ENCODE results near the gene LRRC46. TPM values are rescaled to one million over a fixed set of nuclear protein-coding genes. Genes with fewer than 3 reads are reported as not detected.

Gene LRRC46
- total and polyA plus RNA-seq, 2 donors = 0.19 to 2.4 TPM

GRCh38 chr17:47801176-47801765 lies 30.2 kb upstream of the LRRC46 start:
- Histone ChIP-seq H3K9me3 (ENCODE audit: control insufficient read depth in 2 of 2, insufficient read depth in 1 of 2, low read length in 1 of 2) (no peaks in the 10 kb centered on the region), H3K36me3 (ENCODE audit: control insufficient read depth in 2 of 2, insufficient read depth in 2 of 2, low read length in 1 of 2) (no peaks in the 10 kb centered on the region), H3K4me1 (ENCODE audit: control insufficient read depth in 2 of 2, insufficient read depth in 2 of 2, low read length in 2 of 2) (no peaks in the 10 kb centered on the region), H3K4me3 (ENCODE audit: low read length in 2 of 2) (no peak overlapping the region), H3K27me3 (ENCODE audit: control insufficient read depth in 2 of 2, insufficient read depth in 1 of 2, low read length in 1 of 2) (peaks cover 0 to 13% of the 10 kb centered on the region in 2 donors), H3K27ac (ENCODE audit: low read depth in 1 of 2, low read length in 1 of 2) (no peak overlapping the region)
- no peak for DNase-seq (ENCODE audit: low read depth in 6 of 9, low spot score in 9 of 9)
- WGBS = 94% methylated on average over 4 of the region's 4 CpGs

GRCh38 chr17:47801906-47802305 lies 29.6 kb upstream of the LRRC46 start:
- Histone ChIP-seq H3K4me3 (ENCODE audit: low read length in 2 of 2) (no peak overlapping the region), H3K27ac (ENCODE audit: low read depth in 1 of 2, low read length in 1 of 2) (no peak overlapping the region), H3K36me3 (ENCODE audit: control insufficient read depth in 2 of 2, insufficient read depth in 2 of 2, low read length in 1 of 2) (peaks cover 0 to 4% of the 10 kb centered on the region in 2 donors), H3K4me1 (ENCODE audit: control insufficient read depth in 2 of 2, insufficient read depth in 2 of 2, low read length in 2 of 2) (no peaks in the 10 kb centered on the region), H3K27me3 (ENCODE audit: control insufficient read depth in 2 of 2, insufficient read depth in 1 of 2, low read length in 1 of 2) (peaks cover 0 to 13% of the 10 kb centered on the region in 2 donors), H3K9me3 (ENCODE audit: control insufficient read depth in 2 of 2, insufficient read depth in 1 of 2, low read length in 1 of 2) (no peaks in the 10 kb centered on the region)
- 67% methylated on average over 6 of the region's 6 CpGs for WGBS
- DNase-seq (ENCODE audit: low read depth in 6 of 9, low spot score in 9 of 9) = no peak

DNA sequence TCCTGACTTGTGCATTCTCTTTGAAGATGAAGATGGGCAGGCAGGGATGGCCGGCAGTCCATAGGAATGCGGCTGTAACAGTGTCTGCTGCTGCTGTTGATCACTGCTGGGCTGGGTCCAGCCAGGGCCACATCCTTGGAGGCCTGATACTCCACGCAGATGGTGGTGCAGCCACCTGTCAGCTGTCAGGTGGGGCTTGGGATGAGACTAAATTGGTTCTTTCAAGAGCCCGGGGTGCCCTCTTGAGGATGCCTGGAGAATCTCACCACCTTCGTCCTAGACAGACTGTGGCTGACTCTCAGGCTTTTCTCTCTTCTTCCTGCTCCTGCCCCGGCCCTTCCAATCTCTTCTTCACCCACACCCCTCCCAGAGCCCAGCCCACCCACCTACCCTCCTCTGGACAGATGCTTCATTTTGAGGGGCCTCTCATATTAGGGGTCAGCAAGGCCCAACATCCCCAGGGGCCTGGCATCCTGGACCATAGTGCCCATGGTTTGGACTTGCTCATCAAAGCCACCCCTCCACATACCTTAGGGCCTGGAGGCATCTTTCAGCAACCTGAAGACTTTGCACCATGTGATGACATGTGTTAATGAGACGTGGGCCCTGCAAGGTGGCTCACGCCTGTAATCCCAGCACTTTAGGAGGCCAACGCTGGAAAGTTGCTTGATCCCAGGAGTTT lies 29.0 kb upstream of the LRRC46 start:
- H3K27me3 ChIP-seq (ENCODE audit: control insufficient read depth in 2 of 2, insufficient read depth in 1 of 2, low read length in 1 of 2) = peaks cover 0 to 13% of the 10 kb centered on the region in 2 donors
- H3K9me3 ChIP-seq (ENCODE audit: control insufficient read depth in 2 of 2, insufficient read depth in 1 of 2, low read length in 1 of 2) = no peaks in the 10 kb centered on the region
- WGBS = 39% methylated on average over 9 of the region's 9 CpGs
- peak in 7 of 9 donors; percentile 15 to 70 (median 40) for DNase-seq (ENCODE audit: low read depth in 6 of 9, low spot score in 9 of 9)
- H3K36me3 ChIP-seq (ENCODE audit: control insufficient read depth in 2 of 2, insufficient read depth in 2 of 2, low read length in 1 of 2) = peaks cover 3 to 10% of the 10 kb centered on the region in 2 donors
- H3K27ac ChIP-seq (ENCODE audit: low read depth in 1 of 2, low read length in 1 of 2) = no peak overlapping the region
- H3K4me1 ChIP-seq (ENCODE audit: control insufficient read depth in 2 of 2, insufficient read depth in 2 of 2, low read length in 2 of 2) = no peaks in the 10 kb centered on the region
- H3K4me3 ChIP-seq (ENCODE audit: low read length in 2 of 2) = no peak overlapping the region

- Histone ChIP-seq H3K27me3 (ENCODE audit: control insufficient read depth in 2 of 2, insufficient read depth in 1 of 2, low read length in 1 of 2) (peaks cover 0 to 13% of the 10 kb centered on the region in 2 donors), H3K4me3 (ENCODE audit: low read length in 2 of 2) (no peak overlapping the region), H3K27ac (ENCODE audit: low read depth in 1 of 2, low read length in 1 of 2) (no peak overlapping the region), H3K4me1 (ENCODE audit: control insufficient read depth in 2 of 2, insufficient read depth in 2 of 2, low read length in 2 of 2) (no peaks in the 10 kb centered on the region), H3K36me3 (ENCODE audit: control insufficient read depth in 2 of 2, insufficient read depth in 2 of 2, low read length in 1 of 2) (peaks cover 10 to 16% of the 10 kb centered on the region in 2 donors), H3K9me3 (ENCODE audit: control insufficient read depth in 2 of 2, insufficient read depth in 1 of 2, low read length in 1 of 2) (no peaks in the 10 kb centered on the region)
- 73% methylated on average over 5 of the region's 5 CpGs for WGBS
- DNase-seq (ENCODE audit: low read depth in 6 of 9, low spot score in 9 of 9) = no peak
These were observed 28.3 kb upstream of the LRRC46 start for GRCh38 chr17:47803201-47803600.

- no peak for DNase-seq (ENCODE audit: low read depth in 6 of 9, low spot score in 9 of 9)
- peaks cover 15 to 22% of the 10 kb centered on the region in 2 donors for H3K36me3 ChIP-seq (ENCODE audit: control insufficient read depth in 2 of 2, insufficient read depth in 2 of 2, low read length in 1 of 2)
- H3K9me3 ChIP-seq (ENCODE audit: control insufficient read depth in 2 of 2, insufficient read depth in 1 of 2, low read length in 1 of 2) = no peaks in the 10 kb centered on the region
- H3K27me3 ChIP-seq (ENCODE audit: control insufficient read depth in 2 of 2, insufficient read depth in 1 of 2, low read length in 1 of 2) = peaks cover 0 to 13% of the 10 kb centered on the region in 2 donors
- no peak overlapping the region for H3K27ac ChIP-seq (ENCODE audit: low read depth in 1 of 2, low read length in 1 of 2)
- H3K4me1 ChIP-seq (ENCODE audit: control insufficient read depth in 2 of 2, insufficient read depth in 2 of 2, low read length in 2 of 2) = no peaks in the 10 kb centered on the region
- 86% methylated on average over 6 of the region's 6 CpGs for WGBS
- H3K4me3 ChIP-seq (ENCODE audit: low read length in 2 of 2) = no peak overlapping the region
These were observed 27.7 kb upstream of the LRRC46 start for GRCh38 chr17:47803751-47804150.

- Histone ChIP-seq H3K4me1 (ENCODE audit: control insufficient read depth in 2 of 2, insufficient read depth in 2 of 2, low read length in 2 of 2) (no peaks in the 10 kb centered on the region), H3K9me3 (ENCODE audit: control insufficient read depth in 2 of 2, insufficient read depth in 1 of 2, low read length in 1 of 2) (no peaks in the 10 kb centered on the region), H3K36me3 (ENCODE audit: control insufficient read depth in 2 of 2, insufficient read depth in 2 of 2, low read length in 1 of 2) (peaks cover 22 to 29% of the 10 kb centered on the region in 2 donors), H3K27me3 (ENCODE audit: control insufficient read depth in 2 of 2, insufficient read depth in 1 of 2, low read length in 1 of 2) (peaks cover 0 to 13% of the 10 kb centered on the region in 2 donors), H3K4me3 (ENCODE audit: low read length in 2 of 2) (no peak overlapping the region), H3K27ac (ENCODE audit: low read depth in 1 of 2, low read length in 1 of 2) (no peak overlapping the region)
- no peak for DNase-seq (ENCODE audit: low read depth in 6 of 9, low spot score in 9 of 9)
- 82% methylated on average over 3 of the region's 3 CpGs for WGBS
These were observed 27.0 kb upstream of the LRRC46 start for GRCh38 chr17:47804461-47804860.

DNA sequence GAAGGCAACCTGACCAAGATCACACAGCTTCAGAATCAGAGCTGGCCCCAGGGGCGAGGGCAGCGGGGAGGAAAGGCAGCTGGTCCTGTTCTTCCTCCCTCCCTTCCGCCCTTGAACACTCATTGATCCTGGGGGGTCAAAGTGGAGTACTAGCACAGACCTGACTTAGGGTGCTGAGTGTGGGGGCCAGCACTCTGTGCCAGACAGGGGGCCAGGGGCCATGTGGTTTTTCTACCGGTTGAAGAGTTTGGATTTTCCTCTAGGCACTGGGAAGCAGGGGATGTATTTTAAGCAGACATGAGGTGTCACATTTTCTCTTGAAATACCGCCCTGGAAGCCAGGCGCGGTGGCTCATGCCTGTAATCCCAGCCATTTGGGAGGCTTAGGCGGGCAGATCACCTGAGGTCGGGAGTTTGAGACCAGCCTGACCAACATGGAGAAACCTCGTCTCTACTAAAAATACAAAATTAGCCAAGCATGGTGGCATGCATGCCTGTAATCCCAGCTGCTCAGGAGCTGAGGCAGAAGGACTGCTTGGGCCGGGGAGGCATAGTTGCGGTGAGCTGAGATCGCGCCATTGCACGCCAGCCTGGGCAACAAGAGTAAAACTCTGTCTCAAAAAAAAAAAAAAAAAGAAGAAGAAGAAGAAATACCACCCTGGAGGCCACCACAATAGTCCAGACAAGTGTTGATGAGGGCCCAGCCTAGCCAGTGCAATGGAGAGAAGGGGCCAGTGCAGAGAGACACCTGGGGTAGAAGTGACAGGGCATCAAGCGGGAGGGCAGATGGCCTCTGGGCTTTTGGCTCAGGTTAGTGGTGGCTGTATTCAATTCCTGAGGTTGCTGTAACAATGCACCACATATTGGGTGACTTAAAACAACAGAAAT lies 25.2 kb upstream of the LRRC46 start:
- Histone ChIP-seq H3K4me3 (ENCODE audit: low read length in 2 of 2) (no peak overlapping the region), H3K27ac (ENCODE audit: low read depth in 1 of 2, low read length in 1 of 2) (no peak overlapping the region), H3K9me3 (ENCODE audit: control insufficient read depth in 2 of 2, insufficient read depth in 1 of 2, low read length in 1 of 2) (no peaks in the 10 kb centered on the region), H3K36me3 (ENCODE audit: control insufficient read depth in 2 of 2, insufficient read depth in 2 of 2, low read length in 1 of 2) (peaks cover 33 to 44% of the 10 kb centered on the region in 2 donors), H3K4me1 (ENCODE audit: control insufficient read depth in 2 of 2, insufficient read depth in 2 of 2, low read length in 2 of 2) (no peaks in the 10 kb centered on the region), H3K27me3 (ENCODE audit: control insufficient read depth in 2 of 2, insufficient read depth in 1 of 2, low read length in 1 of 2) (peaks cover 0 to 8% of the 10 kb centered on the region in 2 donors)
- 95% methylated on average over 16 of the region's 16 CpGs for WGBS
- DNase-seq (ENCODE audit: low read depth in 6 of 9, low spot score in 9 of 9) = no peak

- Histone ChIP-seq H3K36me3 (ENCODE audit: control insufficient read depth in 2 of 2, insufficient read depth in 2 of 2, low read length in 1 of 2) (peaks cover 35 to 44% of the 10 kb centered on the region in 2 donors), H3K4me3 (ENCODE audit: low read length in 2 of 2) (no peak overlapping the region), H3K4me1 (ENCODE audit: control insufficient read depth in 2 of 2, insufficient read depth in 2 of 2, low read length in 2 of 2) (no peaks in the 10 kb centered on the region), H3K27me3 (ENCODE audit: control insufficient read depth in 2 of 2, insufficient read depth in 1 of 2, low read length in 1 of 2) (peaks cover 0 to 5% of the 10 kb centered on the region in 2 donors), H3K27ac (ENCODE audit: low read depth in 1 of 2, low read length in 1 of 2) (no peak overlapping the region), H3K9me3 (ENCODE audit: control insufficient read depth in 2 of 2, insufficient read depth in 1 of 2, low read length in 1 of 2) (no peaks in the 10 kb centered on the region)
- no peak for DNase-seq (ENCODE audit: low read depth in 6 of 9, low spot score in 9 of 9)
- 96% methylated on average over 9 of the region's 9 CpGs for WGBS
These were observed 24.6 kb upstream of the LRRC46 start for GRCh38 chr17:47806913-47807255.

DNA sequence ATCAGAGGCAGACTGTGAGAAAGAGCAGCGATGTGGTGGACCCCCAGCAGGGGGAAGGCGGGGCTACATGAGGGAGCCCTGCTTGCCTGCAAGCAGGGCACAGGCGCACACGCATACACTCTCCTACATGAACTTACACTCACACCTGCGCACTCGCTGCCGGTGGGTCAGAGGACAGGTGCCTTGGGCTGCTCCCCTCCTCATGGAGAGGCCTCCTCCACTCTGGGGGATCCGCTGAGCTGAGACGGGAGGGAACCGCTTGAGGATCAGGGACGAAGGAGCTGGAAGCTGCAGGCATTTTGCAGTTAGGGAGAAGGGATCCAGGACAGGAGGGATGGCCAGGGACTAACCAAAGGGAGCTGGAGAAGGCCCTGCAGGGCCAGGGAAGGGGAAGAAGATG lies 24.0 kb upstream of the LRRC46 start:
- WGBS = 89% methylated on average over 11 of the region's 11 CpGs
- Histone ChIP-seq H3K36me3 (ENCODE audit: control insufficient read depth in 2 of 2, insufficient read depth in 2 of 2, low read length in 1 of 2) (peaks cover 37 to 49% of the 10 kb centered on the region in 2 donors), H3K4me1 (ENCODE audit: control insufficient read depth in 2 of 2, insufficient read depth in 2 of 2, low read length in 2 of 2) (no peaks in the 10 kb centered on the region), H3K27me3 (ENCODE audit: control insufficient read depth in 2 of 2, insufficient read depth in 1 of 2, low read length in 1 of 2) (peaks cover 0 to 5% of the 10 kb centered on the region in 2 donors), H3K4me3 (ENCODE audit: low read length in 2 of 2) (no peak overlapping the region), H3K27ac (ENCODE audit: low read depth in 1 of 2, low read length in 1 of 2) (no peak overlapping the region), H3K9me3 (ENCODE audit: control insufficient read depth in 2 of 2, insufficient read depth in 1 of 2, low read length in 1 of 2) (no peaks in the 10 kb centered on the region)
- no peak for DNase-seq (ENCODE audit: low read depth in 6 of 9, low spot score in 9 of 9)

All from thymus (tissue), 11 donors.